GM19193 (cell line): ENCODE data around the gene TRIM59.

Experiments used
- POLR2A ChIP-seq: IDR thresholded peaks from 4 replicates; pipeline ENCODE4 v1.6.1; 2011; ENCODE audit not compliant: insufficient read depth, insufficient read length; ENCODE audit errors: extremely low read depth

The TRIM59 gene

GRCh38 chr3:160471892-160472291 lies 22.3 kb upstream of the TRIM59 start:
- no peak for TF ChIP-seq POLR2A

- no peak for TF ChIP-seq POLR2A
Measured at GRCh38 chr3:160470181-160470580, 20.6 kb upstream of the TRIM59 start.

- no peak for TF ChIP-seq POLR2A
Measured at GRCh38 chr3:160464971-160465370, 15.4 kb upstream of the TRIM59 start.

- no peak for TF ChIP-seq POLR2A
Measured at GRCh38 chr3:160464321-160464720, 14.7 kb upstream of the TRIM59 start.

GRCh38 chr3:160460033-160460432 lies 10.4 kb upstream of the TRIM59 start:
- TF ChIP-seq POLR2A = no peak

GRCh38 chr3:160459450-160459970 lies 9.9 kb upstream of the TRIM59 start:
- TF ChIP-seq POLR2A = no peak

- no peak for TF ChIP-seq POLR2A
Measured at GRCh38 chr3:160458151-160458550, 8.6 kb upstream of the TRIM59 start.

GRCh38 chr3:160455846-160456245 lies 6.3 kb upstream of the TRIM59 start:
- no peak for TF ChIP-seq POLR2A

GRCh38 chr3:160454995-160455394 lies 5.4 kb upstream of the TRIM59 start:
- TF ChIP-seq POLR2A = no peak

GRCh38 chr3:160451602-160452001 lies 2.0 kb upstream of the TRIM59 start:
- TF ChIP-seq POLR2A = no peak

GRCh38 chr3:160450846-160451245 lies 1.3 kb upstream of the TRIM59 start:
- TF ChIP-seq POLR2A = no peak

GRCh38 chr3:160448845-160449635 lies 546 bp downstream of the TRIM59 start:
- TF ChIP-seq POLR2A = no peak

- no peak for TF ChIP-seq POLR2A
Measured at GRCh38 chr3:160447544-160447943, 2.0 kb downstream of the TRIM59 start.

- no peak for TF ChIP-seq POLR2A
Measured at GRCh38 chr3:160446522-160447056, 3.0 kb downstream of the TRIM59 start.

GRCh38 chr3:160445854-160446253 lies 3.7 kb downstream of the TRIM59 start:
- no peak for TF ChIP-seq POLR2A

GRCh38 chr3:160444411-160444810 lies 5.2 kb downstream of the TRIM59 start:
- TF ChIP-seq POLR2A = no peak
